Neural progenitor cell (in vitro differentiated cells): ENCODE measurements around the gene MRPL38. TPM values are rescaled to one million over a fixed set of nuclear protein-coding genes. Genes with fewer than 3 reads are reported as not detected.

Source experiments
- DNase-seq: peaks from one replicate; pipeline ENCODE4 v3.0.0-alpha.2; 2016; ENCODE audit warnings: low spot score
- H2AFZ ChIP-seq: fragments of 200-600 bp; sonication (generic); replicated peaks from 2 replicates; pipeline ENCODE4 v1.6.1; 2016; ENCODE audit warnings: antibody characterized with exemption
- H3F3A ChIP-seq: fragments of 200-600 bp; sonication (generic); 2 replicates; pipeline ENCODE4 v1.6.1; 2016; ENCODE audit warnings: antibody characterized with exemption, low read depth
- H3K27ac ChIP-seq: fragments of 200-600 bp; sonication (generic); 2 replicates; pipeline ENCODE4 v1.5.1; 2016; ENCODE audit warnings: mild to moderate bottlenecking
- H3K27me3 ChIP-seq: fragments of 200-600 bp; sonication (generic); 2 replicates; pipeline ENCODE4 v1.6.1; 2016; ENCODE audit warnings: mild to moderate bottlenecking, moderate library complexity
- H3K36me3 ChIP-seq: fragments of 200-600 bp; sonication (generic); 2 replicates; pipeline ENCODE4 v1.5.1; 2016
- H3K4me1 ChIP-seq: fragments of 200-600 bp; sonication (generic); 2 replicates; pipeline ENCODE4 v1.6.1; 2016; ENCODE audit warnings: mixed run types
- H3K4me2 ChIP-seq: fragments of 200-600 bp; sonication (generic); 2 replicates; pipeline ENCODE4 v1.6.1; 2016
- H3K4me3 ChIP-seq: fragments of 200-600 bp; sonication (generic); 2 replicates; pipeline ENCODE4 v1.5.1; 2016
- H3K79me2 ChIP-seq: fragments of 200-600 bp; sonication (generic); 2 replicates; pipeline ENCODE4 v1.6.1; 2016; ENCODE audit warnings: low read depth
- H3K9ac ChIP-seq: fragments of 200-600 bp; sonication (generic); 2 replicates; pipeline ENCODE4 v1.6.1; 2016
- H3K9me3 ChIP-seq: fragments of 200-600 bp; sonication (generic); 2 replicates; pipeline ENCODE4 v1.5.1; 2016; ENCODE audit warnings: low read depth
- H4K20me1 ChIP-seq: fragments of 200-600 bp; sonication (generic); 2 replicates; pipeline ENCODE4 v1.6.1; 2016; ENCODE audit warnings: low read depth
- H3K27ac Mint-ChIP-seq: 3 replicates; pipeline ENCODE4 v1.8.0; 2021; ENCODE audit warnings: mixed read lengths
- H3K27me3 Mint-ChIP-seq: 2 replicates; pipeline ENCODE4 v1.8.0; 2022; ENCODE audit warnings: low read depth, mild to moderate bottlenecking, inconsistent platforms, moderate library complexity, mixed read lengths; ENCODE audit not compliant: insufficient read depth
- H3K36me3 Mint-ChIP-seq: 3 replicates; pipeline ENCODE4 v1.8.0; 2021; ENCODE audit warnings: mixed read lengths
- H3K4me1 Mint-ChIP-seq: 3 replicates; pipeline ENCODE4 v1.8.0; 2021; ENCODE audit warnings: mixed read lengths
- H3K4me3 Mint-ChIP-seq: 3 replicates; pipeline ENCODE4 v1.8.0; 2021; ENCODE audit warnings: mild to moderate bottlenecking, moderate library complexity, mixed read lengths
- H3K9me3 Mint-ChIP-seq: 3 replicates; pipeline ENCODE4 v1.8.0; 2020; ENCODE audit warnings: mixed read lengths
- EZH2 ChIP-seq: fragments of 200-600 bp; sonication (generic); IDR thresholded peaks from 2 replicates; pipeline ENCODE4 v1.6.1; 2017; ENCODE audit warnings: antibody characterized with exemption, mild to moderate bottlenecking, moderate library complexity
- EZH2phosphoT487 ChIP-seq: fragments of 200-600 bp; sonication (generic); IDR thresholded peaks from 2 replicates; pipeline ENCODE4 v1.6.1; 2017; ENCODE audit warnings: antibody characterized with exemption
- total RNA-seq: library from RNA; depleted of rRNA; stranded (reverse); fragments of >200 nt; gene quantifications from 2 replicates; pipeline ENCODE4 v1.2.3, GENCODE V29; 2015; ENCODE audit warnings: low replicate concordance
- TF ChIP-seq, protein P1 (sequence below): fragments of 200-600 bp; sonication (generic); IDR thresholded peaks from 2 replicates; pipeline ENCODE4 v1.5.1; 2017; ENCODE audit warnings: antibody characterized with exemption, mild to moderate bottlenecking

The MRPL38 gene
- total RNA-seq, 1 donor from 2014 or later: 26.8 TPM

DNA sequence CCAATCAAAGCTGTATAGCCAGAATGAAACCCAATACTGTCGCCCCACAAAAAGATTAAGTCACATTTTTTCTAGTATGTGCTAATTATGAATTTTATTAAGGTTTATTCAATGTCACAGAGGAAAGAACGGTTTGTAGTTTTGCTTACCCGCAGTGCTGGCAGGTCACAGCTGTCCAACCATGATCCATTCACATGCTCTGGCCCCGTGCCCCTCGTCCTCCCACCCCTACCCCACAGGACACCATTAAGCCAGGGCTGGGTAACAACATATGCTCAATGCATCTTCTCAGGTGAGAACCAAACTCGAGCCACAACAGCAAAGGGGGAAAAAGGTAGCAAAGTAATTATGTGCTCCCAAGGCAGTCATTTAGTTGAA lies 36.7 kb upstream of the MRPL38 start:
- Histone ChIP-seq H3F3A (peaks cover 9% of the 10 kb centered on the region), H3K9me3 (no peaks in the 10 kb centered on the region), H3K36me3 (no peaks in the 10 kb centered on the region), H3K4me1 (peaks cover 8% of the 10 kb centered on the region), H3K4me3 (peak overlapping the region; percentile 65), H3K4me2 (peak overlapping the region; percentile 71), H3K9ac (no peak overlapping the region), H3K79me2 (no peaks in the 10 kb centered on the region), H3K27ac (no peak overlapping the region), H3K27me3 (no peaks in the 10 kb centered on the region), H4K20me1 (no peaks in the 10 kb centered on the region), H2AFZ (no peak overlapping the region)
- TF ChIP-seq EZH2 (no peak), EZH2phosphoT487 (no peak)
- TF ChIP-seq, protein P1, sequence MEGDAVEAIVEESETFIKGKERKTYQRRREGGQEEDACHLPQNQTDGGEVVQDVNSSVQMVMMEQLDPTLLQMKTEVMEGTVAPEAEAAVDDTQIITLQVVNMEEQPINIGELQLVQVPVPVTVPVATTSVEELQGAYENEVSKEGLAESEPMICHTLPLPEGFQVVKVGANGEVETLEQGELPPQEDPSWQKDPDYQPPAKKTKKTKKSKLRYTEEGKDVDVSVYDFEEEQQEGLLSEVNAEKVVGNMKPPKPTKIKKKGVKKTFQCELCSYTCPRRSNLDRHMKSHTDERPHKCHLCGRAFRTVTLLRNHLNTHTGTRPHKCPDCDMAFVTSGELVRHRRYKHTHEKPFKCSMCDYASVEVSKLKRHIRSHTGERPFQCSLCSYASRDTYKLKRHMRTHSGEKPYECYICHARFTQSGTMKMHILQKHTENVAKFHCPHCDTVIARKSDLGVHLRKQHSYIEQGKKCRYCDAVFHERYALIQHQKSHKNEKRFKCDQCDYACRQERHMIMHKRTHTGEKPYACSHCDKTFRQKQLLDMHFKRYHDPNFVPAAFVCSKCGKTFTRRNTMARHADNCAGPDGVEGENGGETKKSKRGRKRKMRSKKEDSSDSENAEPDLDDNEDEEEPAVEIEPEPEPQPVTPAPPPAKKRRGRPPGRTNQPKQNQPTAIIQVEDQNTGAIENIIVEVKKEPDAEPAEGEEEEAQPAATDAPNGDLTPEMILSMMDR: no peak
- H3K4me1 Mint-ChIP-seq: peaks cover 15% of the 10 kb centered on the region
- H3K36me3 Mint-ChIP-seq: peaks cover 6% of the 10 kb centered on the region
- H3K9me3 Mint-ChIP-seq: no peaks in the 10 kb centered on the region
- DNase-seq: no peak
- peak overlapping the region; percentile 96 for H3K4me3 Mint-ChIP-seq
- peaks cover 8% of the 10 kb centered on the region for H3K27me3 Mint-ChIP-seq
- peak overlapping the region; percentile 21 for H3K27ac Mint-ChIP-seq

- H3K4me3 Mint-ChIP-seq: peak within 1 kb of the TSS; percentile 96
- Histone ChIP-seq H3K27ac (no peak within 1 kb of the TSS), H2AFZ (peak within 1 kb of the TSS; percentile 89)
Measured at GRCh38 chr17:75940727-75941441, 36.2 kb upstream of the MRPL38 start, which contains the start of gene FBF1. TSS of gene FBF1 (minus strand) at chr17:75941042. CDS start at chr17:75938149, 2,893 bp downstream.

GRCh38 chr17:75937652-75938051 lies 33.0 kb upstream of the MRPL38 start:
- no peak overlapping the region for H2AFZ ChIP-seq
- peaks cover 9% of the 10 kb centered on the region for H3F3A ChIP-seq
- Mint-ChIP-seq H3K4me1 (peaks cover 15% of the 10 kb centered on the region), H3K9me3 (no peaks in the 10 kb centered on the region), H3K36me3 (peaks cover 2% of the 10 kb centered on the region), H3K4me3 (no peak overlapping the region), H3K27ac (no peak overlapping the region), H3K27me3 (peaks cover 8% of the 10 kb centered on the region)
- H3K4me3 ChIP-seq: no peak overlapping the region
- TF ChIP-seq, protein P1: no peak
- TF ChIP-seq EZH2: no peak
- H3K27me3 ChIP-seq: no peaks in the 10 kb centered on the region
- H3K27ac ChIP-seq: no peak overlapping the region
- H3K9me3 ChIP-seq: no peaks in the 10 kb centered on the region
- H4K20me1 ChIP-seq: no peaks in the 10 kb centered on the region
- no peaks in the 10 kb centered on the region for H3K36me3 ChIP-seq
- DNase-seq: no peak
- H3K9ac ChIP-seq: no peak overlapping the region
- H3K4me2 ChIP-seq: no peak overlapping the region
- peaks cover 8% of the 10 kb centered on the region for H3K4me1 ChIP-seq
- no peaks in the 10 kb centered on the region for H3K79me2 ChIP-seq

More at GRCh38 chr17:75940727-75941441, 36.2 kb upstream of the MRPL38 start, which contains the start of gene FBF1:
- Mint-ChIP-seq H3K27me3 (peaks cover 8% of the 10 kb centered on the region), H3K9me3 (no peaks in the 10 kb centered on the region), H3K27ac (peak within 1 kb of the TSS; percentile 97), H3K4me1 (peaks cover 15% of the 10 kb centered on the region), H3K36me3 (peaks cover 6% of the 10 kb centered on the region)
- peaks cover 8% of the 10 kb centered on the region for H3K4me1 ChIP-seq
- H3K4me2 ChIP-seq: peak within 1 kb of the TSS; percentile 86
- H3K36me3 ChIP-seq: no peaks in the 10 kb centered on the region
- no peaks in the 10 kb centered on the region for H3K9me3 ChIP-seq
- no peaks in the 10 kb centered on the region for H4K20me1 ChIP-seq
- no peaks in the 10 kb centered on the region for H3K27me3 ChIP-seq
- peaks cover 9% of the 10 kb centered on the region for H3F3A ChIP-seq
- no peak for TF ChIP-seq EZH2
- TF ChIP-seq EZH2phosphoT487: no peak
- TF ChIP-seq, protein P1: no peak
- no peaks in the 10 kb centered on the region for H3K79me2 ChIP-seq
- peak within 1 kb of the TSS; percentile 65 for H3K4me3 ChIP-seq
- peak; percentile 97 for DNase-seq
- H3K9ac ChIP-seq: peak within 1 kb of the TSS; percentile 58
